Stimulated activated CD8-positive, alpha-beta memory T cell treated with anti-CD3 and anti-CD28 coated beads, Interleukin-2, amount 100 ng/mL, for 1 hour (primary cell): Measurements from ENCODE around the gene ARMH3.

ENCODE experiments used
- DNase-seq, 2 donors: peaks; one replicate each; pipeline ENCODE4 v3.0.0-alpha.2; 2020; ENCODE audit warnings: low read depth in 2 of 2

Gene ARMH3

DNA sequence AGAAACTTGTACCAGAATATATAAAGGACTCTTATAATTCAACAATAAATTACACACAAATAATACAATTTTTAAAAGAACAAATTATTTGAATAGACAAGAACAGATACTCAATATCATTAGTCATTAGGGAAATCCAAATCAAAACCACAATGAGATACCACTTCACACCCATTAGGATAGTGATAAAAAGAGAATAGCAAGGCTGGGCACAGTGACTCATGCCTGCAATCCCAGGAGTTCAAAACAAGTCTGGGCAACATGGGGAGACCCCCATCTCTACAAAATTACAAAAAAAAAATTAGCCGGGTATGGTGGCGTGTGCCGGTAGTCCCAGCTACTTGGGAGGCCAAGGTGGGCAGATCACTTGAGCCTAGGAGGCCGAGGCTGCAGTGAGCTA lies 160.2 kb downstream of the ARMH3 start:
- DNase-seq: no peak

DNA sequence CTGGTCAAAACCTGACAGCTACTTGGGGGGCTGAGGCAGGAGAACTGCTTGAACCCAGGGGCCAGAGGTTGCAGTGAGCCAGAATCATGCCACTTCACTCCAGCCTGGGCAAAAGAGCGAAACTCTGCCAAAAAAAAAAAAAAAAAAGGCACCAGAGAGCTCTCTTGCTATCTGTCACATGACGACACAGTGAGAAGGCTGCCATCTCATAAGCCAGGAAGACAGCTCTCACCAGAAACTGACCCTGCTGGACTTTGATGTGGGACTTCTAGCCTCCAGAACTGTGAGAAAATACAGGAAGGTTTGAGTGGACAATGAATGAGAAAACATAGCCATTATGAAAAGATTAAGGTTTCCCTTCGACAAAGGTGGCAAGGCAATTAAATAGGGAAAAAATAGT lies 161.2 kb downstream of the ARMH3 start:
- DNase-seq: no peak

DNA sequence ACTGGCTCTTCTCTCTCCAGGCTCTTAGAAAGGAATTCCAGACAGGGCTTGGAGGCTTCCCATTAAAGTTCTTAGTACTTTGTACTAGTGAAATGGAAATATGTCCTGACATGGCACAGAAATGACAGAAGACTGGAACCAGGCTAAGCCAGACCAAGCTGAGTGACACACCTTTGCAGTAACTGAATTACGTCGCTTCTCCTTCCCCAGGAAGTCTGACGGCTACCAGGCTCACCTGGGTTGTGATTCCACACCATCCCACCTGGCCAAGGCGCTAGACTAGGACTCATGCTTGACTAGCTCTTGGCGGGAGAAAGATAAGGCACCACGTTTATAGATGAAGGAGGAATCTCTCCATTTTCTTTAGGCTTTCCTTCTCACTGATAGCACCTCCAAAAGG lies 161.7 kb downstream of the ARMH3 start:
- DNase-seq: no peak

DNA sequence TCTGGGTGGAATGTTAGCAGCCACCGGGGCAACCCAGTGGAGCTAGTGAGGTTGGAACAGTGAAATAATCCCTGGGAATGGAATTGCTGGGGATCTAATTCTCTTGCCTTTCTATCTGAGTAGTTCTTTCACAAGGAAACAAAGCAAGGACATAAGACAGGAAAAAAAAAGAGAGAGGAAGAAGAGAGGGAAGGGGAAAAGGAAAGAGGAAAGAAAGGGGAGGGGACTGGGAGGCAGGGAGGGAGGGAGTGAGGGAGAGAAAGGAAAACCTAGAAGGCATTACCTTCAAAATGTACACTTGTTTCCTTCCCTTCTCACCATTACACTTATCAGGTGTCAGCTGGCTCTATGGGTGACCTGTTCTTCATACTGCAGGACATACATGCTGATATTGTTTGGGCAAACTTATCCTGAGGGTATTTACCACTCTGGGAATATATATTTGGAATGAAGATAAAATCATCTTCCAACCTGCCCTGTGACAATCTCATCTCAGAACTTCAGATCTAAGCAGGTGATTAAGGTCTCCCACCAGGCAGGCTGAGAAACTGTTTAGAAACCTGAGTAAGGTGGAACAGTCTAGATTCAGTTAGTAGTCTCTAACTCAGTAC lies 162.4 kb downstream of the ARMH3 start:
- DNase-seq: no peak

DNA sequence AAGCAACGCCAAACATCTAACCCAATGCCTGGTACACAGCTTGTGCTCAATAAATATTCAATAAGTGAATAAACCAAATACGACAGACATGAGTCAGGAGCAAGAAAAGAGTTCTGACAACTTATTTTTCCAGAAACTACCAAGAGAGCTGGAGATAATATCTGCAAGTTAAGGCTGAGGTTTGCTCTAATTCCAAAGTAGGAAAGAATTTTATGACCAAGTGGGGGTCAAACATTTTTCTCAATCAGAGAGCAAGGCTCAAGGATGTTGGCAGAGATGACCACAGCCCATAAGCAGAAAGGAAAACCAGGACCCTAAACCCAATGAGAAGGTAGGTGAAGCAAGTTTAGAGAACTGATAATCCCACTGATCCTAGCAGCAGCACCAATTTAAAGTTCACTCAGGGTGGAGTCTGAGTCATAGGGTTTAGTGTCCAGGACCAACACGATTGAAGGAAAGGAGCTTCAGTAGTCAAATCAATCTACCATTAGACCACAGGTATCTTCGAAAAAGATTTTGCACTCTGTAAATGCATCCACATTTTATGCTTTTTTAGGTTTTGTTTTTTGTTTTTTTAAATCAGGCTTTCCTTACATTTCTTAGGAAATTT lies 163.1 kb downstream of the ARMH3 start:
- no peak for DNase-seq

DNA sequence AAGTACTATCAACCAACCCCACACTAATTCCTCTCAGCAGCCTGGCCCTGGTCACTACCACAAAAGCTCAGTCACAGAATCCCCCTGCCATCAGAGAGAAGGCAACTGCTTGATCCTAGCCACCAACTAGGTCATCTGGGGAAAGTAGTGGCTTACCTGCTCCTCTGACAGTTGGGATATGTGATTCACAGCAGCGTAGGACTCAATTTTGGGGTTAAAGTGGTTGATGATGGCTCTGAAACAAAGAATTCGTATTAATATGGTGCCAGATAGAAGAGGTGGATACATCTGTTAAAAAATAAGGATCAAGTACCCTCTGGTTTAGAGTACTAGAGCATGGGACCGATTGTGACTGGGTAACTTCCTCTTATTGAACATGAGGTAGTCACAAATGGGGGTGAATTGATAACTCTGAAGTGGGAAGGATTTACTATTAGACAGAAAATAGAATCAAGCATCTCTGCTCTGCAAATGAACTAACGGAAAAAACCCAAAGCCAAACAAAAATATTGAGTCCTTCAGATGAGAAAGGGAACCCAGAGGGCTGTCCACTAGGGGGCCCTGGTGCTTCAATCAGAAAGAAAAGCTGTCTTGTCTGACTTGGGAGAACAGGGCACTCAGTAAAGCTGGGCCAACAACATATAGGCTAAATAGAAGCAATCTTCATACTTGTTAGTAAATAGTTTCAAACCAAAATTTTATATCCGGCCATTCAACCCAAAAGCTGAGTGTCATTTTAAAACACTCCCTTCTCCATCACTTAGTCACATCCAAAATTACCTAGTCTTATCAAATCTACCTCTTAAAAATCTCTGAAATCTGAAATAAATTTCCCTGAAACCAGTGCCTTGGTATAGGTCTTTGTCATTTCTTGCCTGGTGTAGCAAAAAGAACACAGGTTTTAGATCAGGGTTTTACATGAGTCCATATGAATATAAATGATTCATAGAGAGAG lies 166.4 kb downstream of the ARMH3 start:
- peak; percentile 20 to 41 for DNase-seq

DNA sequence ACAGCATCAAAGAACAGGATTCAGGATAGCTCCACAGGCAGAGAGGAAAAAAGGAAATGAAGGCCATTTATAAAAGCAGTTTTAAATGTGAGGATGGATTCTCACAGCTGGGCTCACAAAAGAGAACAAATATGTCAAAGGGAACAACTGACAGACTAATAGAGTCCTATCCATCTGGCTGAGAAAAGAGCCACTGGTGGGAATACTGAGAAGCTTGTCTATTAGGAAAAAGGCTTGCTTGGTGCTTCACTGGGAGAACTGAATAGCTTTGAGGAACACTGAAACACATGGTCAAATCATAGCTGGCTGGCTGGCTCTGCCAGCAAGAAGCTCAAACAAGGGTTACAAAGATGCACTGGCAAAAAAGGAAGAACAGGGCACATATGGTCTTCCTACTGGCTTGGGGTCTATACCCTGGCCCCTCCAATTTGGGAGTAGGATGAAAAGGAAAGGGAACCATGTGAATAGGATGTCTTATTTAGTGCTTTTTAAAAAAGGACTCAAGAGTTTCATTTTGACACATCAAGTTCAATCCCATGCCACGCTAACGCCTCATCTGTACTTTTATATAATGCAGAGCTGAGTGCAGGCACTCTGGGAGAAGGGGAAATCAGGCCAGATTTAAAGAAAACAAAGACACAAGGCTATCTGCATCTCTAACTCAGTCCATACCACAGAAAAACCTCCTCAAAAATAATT lies 167.6 kb downstream of the ARMH3 start:
- no peak for DNase-seq

DNA sequence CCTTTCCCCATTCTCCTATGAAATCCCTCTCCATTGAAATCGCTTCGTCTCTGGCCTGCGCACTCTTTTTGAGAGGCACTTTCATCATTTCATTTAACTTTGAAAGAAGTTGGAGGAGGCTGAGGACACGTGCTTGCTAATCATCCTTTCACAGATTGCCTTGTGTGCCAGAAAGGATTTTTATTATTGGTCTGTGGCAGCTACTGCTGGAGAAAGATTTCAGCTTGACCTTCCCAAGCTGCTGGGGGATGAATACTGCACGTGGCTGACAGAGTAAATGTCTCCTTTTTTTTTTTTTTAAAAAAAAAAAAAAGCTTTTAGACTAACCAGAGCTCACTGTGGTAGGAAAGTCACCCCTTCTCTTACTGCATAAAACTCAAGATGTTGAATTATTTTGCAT lies 168.2 kb downstream of the ARMH3 start:
- no peak for DNase-seq

DNA sequence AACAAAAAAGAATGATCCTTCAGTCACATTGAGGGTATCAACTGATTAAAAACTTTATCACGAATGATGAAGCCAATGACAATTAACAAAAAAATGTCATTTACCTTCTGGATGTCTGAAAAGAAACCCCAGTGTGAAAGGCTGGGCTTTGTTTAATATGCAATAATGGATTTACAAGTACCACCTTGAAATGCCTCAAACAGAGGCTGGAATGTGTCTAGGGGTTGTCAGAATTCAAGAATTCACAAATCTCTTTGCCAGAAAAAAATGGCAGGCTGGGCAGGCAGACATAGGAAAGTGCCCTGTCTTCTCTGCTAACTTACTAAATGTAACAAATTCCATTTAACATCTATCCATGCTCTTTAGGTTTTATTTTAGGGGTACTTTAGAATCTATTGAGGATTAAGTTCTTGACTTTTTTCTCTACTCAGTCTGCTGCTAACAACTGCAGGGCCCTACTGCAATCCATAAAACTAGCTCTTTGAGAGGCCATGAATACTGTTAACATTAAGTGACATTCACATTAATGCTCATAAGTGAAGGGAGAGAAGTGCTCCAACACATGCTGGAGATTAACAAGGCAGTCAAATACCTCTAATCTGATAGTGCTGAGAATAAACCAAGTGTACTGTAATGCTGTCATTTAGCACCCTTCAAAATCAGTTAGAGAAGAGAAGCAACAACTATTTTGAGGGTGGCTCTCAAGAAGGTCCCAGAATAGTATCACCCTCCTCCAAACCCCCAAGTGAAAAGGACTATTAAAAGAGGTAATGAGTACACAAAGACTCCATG lies 169.3 kb downstream of the ARMH3 start:
- no peak for DNase-seq

DNA sequence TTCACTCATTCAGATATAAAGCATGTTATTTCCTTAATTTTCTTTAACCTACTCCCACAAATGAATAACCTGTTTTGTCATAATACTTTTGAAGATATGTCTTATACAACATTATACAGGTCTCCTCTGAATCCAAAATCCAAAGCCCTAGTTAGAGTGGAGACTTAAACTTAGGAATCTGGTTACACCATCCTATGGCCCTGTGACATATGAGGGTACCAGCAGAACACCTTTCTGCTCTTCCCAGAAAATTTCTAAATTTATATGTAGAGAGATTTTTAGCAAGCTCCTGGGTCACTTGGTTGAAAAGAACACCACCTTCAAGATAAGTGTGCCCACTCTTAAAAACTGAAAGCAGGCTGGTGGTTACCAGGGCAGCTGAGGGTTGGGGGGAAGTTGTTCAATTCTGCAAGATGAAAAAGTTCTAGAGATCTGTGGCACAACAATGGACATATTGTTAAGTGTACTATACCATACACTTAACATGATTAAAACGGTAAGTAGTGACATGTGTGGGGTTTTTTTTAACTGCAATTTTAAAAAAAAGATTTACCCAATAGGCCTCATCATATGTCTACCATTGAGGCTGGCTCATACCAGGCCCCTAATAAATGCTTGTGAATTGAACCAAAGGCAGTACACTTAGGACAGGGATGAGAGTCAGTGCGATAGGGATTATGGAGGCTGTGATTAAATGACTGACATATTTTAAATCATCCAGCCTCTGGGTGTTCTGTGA lies 174.8 kb downstream of the ARMH3 start:
- no peak for DNase-seq

DNA sequence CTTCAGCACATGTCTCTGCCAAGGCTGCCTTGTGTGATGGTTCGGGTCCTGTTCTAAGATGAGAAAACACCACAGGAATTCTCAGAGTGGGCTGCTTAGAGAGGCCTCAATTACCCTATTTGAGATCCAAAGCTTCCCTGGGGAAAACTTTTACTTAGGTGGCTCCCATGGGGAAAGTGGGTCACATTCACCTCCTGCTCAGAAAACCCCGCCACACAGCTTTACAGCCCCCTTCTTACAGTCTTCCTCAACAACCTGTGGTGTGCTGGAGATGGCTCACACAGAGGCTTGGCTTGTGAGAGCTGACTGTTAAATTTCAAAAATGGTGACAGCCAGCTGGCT lies 175.8 kb downstream of the ARMH3 start:
- no peak for DNase-seq

DNA sequence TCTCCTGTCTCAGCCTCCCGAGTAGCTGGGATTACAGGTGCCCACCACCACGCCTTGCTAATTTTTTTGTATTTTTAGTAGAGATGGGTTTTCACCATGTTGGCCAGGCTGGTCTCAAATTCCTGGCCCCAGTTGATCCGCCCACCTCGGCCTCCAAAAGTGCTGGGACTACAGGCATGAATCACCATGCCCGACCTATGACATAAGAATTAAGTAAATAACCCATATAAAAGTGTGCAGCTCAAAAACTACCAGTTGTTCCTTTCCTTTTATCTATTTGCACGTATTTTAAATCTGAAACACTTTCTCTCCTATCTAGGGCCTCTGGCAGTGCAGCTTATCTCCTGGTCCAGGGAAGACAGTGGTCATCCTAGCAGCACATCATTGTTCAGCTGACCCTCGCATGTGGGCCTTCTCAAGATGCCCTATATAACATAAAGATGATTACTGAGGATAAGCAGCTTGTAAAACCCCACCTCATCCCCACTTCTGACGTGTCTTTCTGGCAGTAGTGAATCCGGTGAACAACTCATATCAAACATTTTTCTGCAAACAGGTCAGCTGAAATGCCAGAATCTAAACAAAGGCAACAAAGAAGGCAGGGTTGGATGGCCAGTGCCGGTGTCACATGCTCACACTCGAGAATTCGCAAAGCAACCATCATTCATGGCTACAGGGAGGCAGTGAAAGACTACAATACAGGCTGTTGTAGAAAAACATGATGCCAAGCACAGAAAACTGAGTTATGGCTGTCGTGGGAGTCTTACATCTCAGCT lies 176.3 kb downstream of the ARMH3 start:
- DNase-seq: no peak

DNA sequence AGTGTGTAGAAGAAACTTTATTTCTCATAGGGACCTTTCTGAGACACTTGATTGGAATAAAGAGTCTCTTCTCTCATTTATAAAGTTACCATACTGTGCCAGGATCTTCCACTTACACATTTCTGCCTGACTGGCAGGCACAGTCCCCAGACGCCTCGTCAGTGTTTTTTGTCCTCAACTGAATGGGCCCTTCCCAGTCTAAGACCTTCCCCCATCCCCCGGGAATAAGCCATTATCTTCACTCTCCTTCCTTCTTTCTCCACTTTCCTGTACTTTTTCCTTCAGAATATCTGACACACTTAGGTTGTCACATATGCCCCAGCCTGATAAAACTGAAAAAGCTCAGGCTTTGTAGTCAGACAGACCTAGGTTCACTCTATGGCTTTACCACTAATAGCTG lies 177.1 kb downstream of the ARMH3 start:
- no peak for DNase-seq

DNA sequence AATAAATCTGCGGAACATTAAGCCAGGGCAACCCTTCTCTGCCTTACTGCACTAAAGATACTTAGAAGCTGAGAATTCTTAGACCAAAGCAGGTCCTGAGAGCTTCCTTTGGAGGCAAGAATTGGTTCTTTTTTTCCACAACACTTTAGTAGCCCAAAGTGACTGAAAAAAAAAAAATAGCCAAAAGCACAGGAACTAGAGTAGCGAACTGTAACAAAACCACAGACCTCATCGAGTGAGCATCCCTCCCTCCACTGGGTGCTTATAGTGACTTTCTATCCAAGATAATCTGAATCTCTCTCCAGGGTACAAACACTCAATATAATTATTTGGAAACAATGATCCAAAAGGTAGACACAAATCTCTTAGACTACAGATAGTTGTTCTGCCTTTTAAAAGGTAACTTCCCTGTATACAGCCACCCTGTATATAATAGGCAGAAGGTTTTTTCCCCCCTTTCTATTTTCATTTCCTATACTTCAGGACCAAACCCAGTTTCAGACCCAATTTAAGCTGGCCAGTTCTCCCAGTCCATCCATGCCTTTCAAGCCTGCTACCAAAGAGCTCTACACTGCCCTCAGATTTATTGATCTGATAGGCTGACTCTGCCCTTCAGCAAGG lies 180.8 kb downstream of the ARMH3 start:
- no peak for DNase-seq

DNA sequence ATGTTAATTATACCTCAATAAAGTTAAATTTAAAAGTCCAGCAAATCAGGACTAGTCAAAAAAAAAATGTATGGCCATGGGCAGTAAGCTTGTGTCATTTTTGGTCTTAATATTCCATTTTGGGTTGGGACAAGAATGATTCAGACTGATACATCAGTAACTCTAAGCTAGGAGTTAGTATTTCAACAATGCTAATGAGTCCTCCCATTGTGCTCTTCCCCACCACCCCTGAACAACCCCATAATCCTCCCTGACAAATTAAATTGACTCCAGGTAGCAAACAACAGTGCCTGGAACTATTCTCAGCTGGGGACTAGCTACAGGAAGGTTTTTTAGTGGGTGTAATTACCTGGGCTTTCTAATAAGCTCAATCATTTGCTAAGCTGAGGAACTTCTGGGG lies 181.7 kb downstream of the ARMH3 start:
- DNase-seq: no peak

DNA sequence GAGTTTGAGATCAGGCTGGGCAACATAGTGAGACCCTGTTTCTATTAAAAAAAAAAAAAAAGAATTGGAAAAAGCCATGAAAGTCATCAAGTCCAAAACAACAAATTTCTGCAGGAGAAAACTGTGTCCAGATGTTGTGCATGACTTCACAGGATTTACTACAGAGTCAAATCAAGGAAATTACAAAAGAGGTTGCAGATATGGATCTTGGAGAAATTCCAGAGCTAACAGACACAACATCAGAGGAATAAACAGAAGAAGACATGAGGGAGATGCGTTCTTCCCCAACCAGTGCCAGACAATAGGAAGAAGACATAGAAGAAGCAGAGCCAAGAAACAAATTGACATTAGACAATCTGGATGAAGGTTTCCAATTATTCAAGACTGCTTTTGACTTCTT lies 188.0 kb downstream of the ARMH3 start:
- no peak for DNase-seq

DNA sequence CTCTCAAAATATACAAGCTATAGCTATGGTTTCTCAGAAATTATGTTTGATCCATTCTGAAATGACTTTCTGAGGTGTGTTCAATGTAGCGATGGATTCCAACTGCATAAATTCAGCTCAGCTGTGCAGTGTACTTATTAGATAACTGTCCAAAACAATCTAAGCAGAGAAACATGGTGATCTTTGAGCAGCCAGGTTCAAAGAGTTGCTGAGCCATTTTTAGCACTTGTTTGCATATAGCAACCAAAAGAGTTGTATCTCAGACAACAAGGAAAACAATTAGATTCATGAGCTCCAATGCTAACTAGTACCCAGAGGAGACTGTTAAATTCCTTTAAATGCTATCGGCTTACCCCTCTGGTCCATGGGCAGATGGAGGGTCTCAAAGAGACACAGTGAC lies 196.4 kb downstream of the ARMH3 start:
- DNase-seq: no peak

DNA sequence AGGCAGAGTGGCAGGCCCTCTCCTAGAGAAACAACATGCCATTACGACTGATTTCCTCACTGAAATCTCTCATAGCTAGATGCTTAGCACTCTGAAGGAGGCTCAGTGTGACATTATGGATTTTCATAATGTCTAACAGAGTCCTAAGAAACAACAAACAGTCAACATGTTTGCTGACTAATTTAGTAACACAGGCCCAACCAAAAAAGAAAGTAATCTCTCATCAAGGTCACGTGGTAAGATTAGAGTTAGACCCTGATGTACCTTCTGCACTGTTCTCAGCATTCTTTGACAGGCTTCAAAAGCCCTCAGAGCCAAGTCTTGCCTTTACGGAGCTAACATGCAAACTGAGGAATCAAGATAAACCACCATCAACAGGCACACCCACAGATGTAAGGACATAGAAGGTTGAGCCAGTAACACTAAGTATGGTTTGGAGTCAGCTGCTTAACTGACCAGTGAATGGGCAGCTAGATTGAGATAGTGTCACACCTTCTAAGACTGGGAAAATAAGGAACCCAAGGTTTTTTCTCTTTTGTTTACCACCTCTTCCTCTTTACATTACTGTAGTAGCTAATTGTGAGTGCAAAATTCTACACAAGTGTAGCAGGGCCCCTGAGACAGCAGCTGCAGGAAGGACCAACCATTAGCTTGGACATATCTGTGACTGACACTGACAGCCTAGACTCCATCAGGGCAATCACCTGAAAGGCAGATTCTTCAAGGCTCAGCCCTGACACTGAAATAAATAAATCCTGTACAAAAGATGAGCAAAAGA lies 197.1 kb downstream of the ARMH3 start:
- no peak for DNase-seq
